ENCODE results near the gene CFLAR. TPM values are rescaled to one million over a fixed set of nuclear protein-coding genes. Genes with fewer than 3 reads are reported as not detected.
A peak's percentile ranks its signal among the peaks of the same experiment; 100 is the strongest.

CFLAR gene
- total RNA-seq, 3 donors from 2014 or later (not counting 1 experiment from before 2014, with no cell fraction given) = 415 to 542 (median 445) TPM

GRCh38 chr2:201191132-201191875 is 75.3 kb downstream of the CFLAR start:
- Mint-ChIP-seq H3K36me3 (peaks cover 4% of the 10 kb centered on the region), H3K4me3 (peak overlapping the region; percentile 84), H3K9me3 (no peaks in the 10 kb centered on the region), H3K4me1 (peaks cover 75 to 77% of the 10 kb centered on the region in 2 donors), H3K27me3 (ENCODE audit: low read depth in 2 of 2) (no peaks in the 10 kb centered on the region), H3K27ac (peak overlapping the region; percentile 97 to 98)
- Histone ChIP-seq H3K4me1 (ENCODE audit: control insufficient read depth, insufficient read depth, low read length) (peaks cover 56% of the 10 kb centered on the region), H3K27ac (ENCODE audit: low read length) (peak overlapping the region; percentile 58), H3K9me3 (ENCODE audit: control insufficient read depth, insufficient read depth, low read length) (no peaks in the 10 kb centered on the region), H3K36me3 (ENCODE audit: control insufficient read depth, insufficient read depth, low read length) (peaks cover 51% of the 10 kb centered on the region), H3K27me3 (ENCODE audit: control insufficient read depth, insufficient read depth, low read length) (no peaks in the 10 kb centered on the region), H3K4me3 (ENCODE audit: low read length) (no peak overlapping the region)
- 15% methylated on average over 4 of the region's 4 CpGs for WGBS (ENCODE audit: insufficient coverage)
- ATAC-seq = peak; percentile 49 to 80 (median 71)
- no peak for TF ChIP-seq CTCF (IDR thresholded peaks at IDR 0.05)
- peak in 1 of 2 donors; percentile 69 for DNase-seq
- intact Hi-C loops (cut with micrococcal nuclease) = loop anchor here (5.0 kb wide), 1 partner anchor 71 kb away; the partner anchor contains the start of gene CASP8

- H3K27ac Mint-ChIP-seq = peak overlapping the region; percentile 97 to 98
- peak; percentile 72 to 82 (median 75) for ATAC-seq
- 0% methylated on average over 2 of the region's 3 CpGs for WGBS (ENCODE audit: insufficient coverage)
- peaks cover 17% of the 10 kb centered on the region for H3K36me3 Mint-ChIP-seq
- no peaks in the 10 kb centered on the region for H3K9me3 Mint-ChIP-seq
- H3K4me3 Mint-ChIP-seq = peak overlapping the region; percentile 90
- Histone ChIP-seq H3K27me3 (ENCODE audit: control insufficient read depth, insufficient read depth, low read length) (no peaks in the 10 kb centered on the region), H3K9me3 (ENCODE audit: control insufficient read depth, insufficient read depth, low read length) (no peaks in the 10 kb centered on the region), H3K27ac (ENCODE audit: low read length) (peak overlapping the region; percentile 50), H3K4me1 (ENCODE audit: control insufficient read depth, insufficient read depth, low read length) (peaks cover 46% of the 10 kb centered on the region), H3K4me3 (ENCODE audit: low read length) (no peak overlapping the region), H3K36me3 (ENCODE audit: control insufficient read depth, insufficient read depth, low read length) (peaks cover 47% of the 10 kb centered on the region)
- DNase-seq = peak in 1 of 2 donors; percentile 49
- no peaks in the 10 kb centered on the region for H3K27me3 Mint-ChIP-seq (ENCODE audit: low read depth in 2 of 2)
- TF ChIP-seq CTCF (IDR thresholded peaks at IDR 0.05) = no peak
- intact Hi-C loops (cut with micrococcal nuclease) = loop anchor here (1.0 to 5.0 kb wide), 2 partner anchors 10 to 68 kb away; partner anchors contain the start of gene CASP8
- H3K4me1 Mint-ChIP-seq = peaks cover 70 to 73% of the 10 kb centered on the region in 2 donors
Measured at GRCh38 chr2:201194097-201194496, 78.1 kb downstream of the CFLAR start.

GRCh38 chr2:201195331-201195730 is 79.4 kb downstream of the CFLAR start:
- peak overlapping the region; percentile 97 to 98 for H3K27ac Mint-ChIP-seq
- no peaks in the 10 kb centered on the region for H3K27me3 Mint-ChIP-seq (ENCODE audit: low read depth in 2 of 2)
- peaks cover 25% of the 10 kb centered on the region for H3K36me3 Mint-ChIP-seq
- peaks cover 72 to 75% of the 10 kb centered on the region in 2 donors for H3K4me1 Mint-ChIP-seq
- H3K4me3 Mint-ChIP-seq = peak overlapping the region; percentile 90
- Histone ChIP-seq H3K4me3 (ENCODE audit: low read length) (no peak overlapping the region), H3K36me3 (ENCODE audit: control insufficient read depth, insufficient read depth, low read length) (peaks cover 46% of the 10 kb centered on the region), H3K27me3 (ENCODE audit: control insufficient read depth, insufficient read depth, low read length) (no peaks in the 10 kb centered on the region), H3K9me3 (ENCODE audit: control insufficient read depth, insufficient read depth, low read length) (no peaks in the 10 kb centered on the region), H3K27ac (ENCODE audit: low read length) (peak overlapping the region; percentile 7), H3K4me1 (ENCODE audit: control insufficient read depth, insufficient read depth, low read length) (peaks cover 46% of the 10 kb centered on the region)
- DNase-seq (no peak), ATAC-seq (no peak)
- intact Hi-C loops (cut with micrococcal nuclease) = no loop called here
- no peak for TF ChIP-seq CTCF (IDR thresholded peaks at IDR 0.05)
- no peaks in the 10 kb centered on the region for H3K9me3 Mint-ChIP-seq
- WGBS (ENCODE audit: insufficient coverage) = 41% methylated on average over 2 of the region's 3 CpGs

All from natural killer cell (primary cell).